Muscle of leg (tissue), 11 donors: ENCODE measurements around the gene ASS1. TPM values are rescaled to one million over a fixed set of nuclear protein-coding genes. Genes with fewer than 3 reads are reported as not detected.

Source experiments
- DNase-seq: peaks from one replicate; pipeline ENCODE4 v3.0.0; 2013
- H3K27ac ChIP-seq: one replicate; pipeline ENCODE4 v1.5.1; 2013; ENCODE audit warnings: mild to moderate bottlenecking, low read length, control low read depth
- H3K27me3 ChIP-seq: one replicate; pipeline ENCODE4 v1.6.1; 2013; ENCODE audit warnings: low read length; ENCODE audit not compliant: control insufficient read depth, insufficient read depth
- H3K36me3 ChIP-seq: one replicate; pipeline ENCODE4 v1.6.1; 2013; ENCODE audit warnings: low read length; ENCODE audit not compliant: control insufficient read depth, insufficient read depth
- H3K4me1 ChIP-seq: one replicate; pipeline ENCODE4 v1.6.1; 2013; ENCODE audit warnings: low read length; ENCODE audit not compliant: control insufficient read depth, insufficient read depth
- H3K4me3 ChIP-seq: one replicate; pipeline ENCODE4 v1.5.1; 2013; ENCODE audit warnings: low read length, control low read depth
- H3K9me3 ChIP-seq: replicated peaks from 2 replicates; pipeline ENCODE4 v1.6.1; 2013; ENCODE audit warnings: low read depth, low read length; ENCODE audit not compliant: control insufficient read depth
- WGBS: methylation state at CpG from one replicate; pipeline ENCODE4 v1.1.5; 2013; ENCODE audit warnings: missing lambda C conversion rate; ENCODE audit not compliant: insufficient coverage; 5-methylcytosine and 5-hydroxymethylcytosine counted together
- polyA plus RNA-seq, 8 donors: library from polyadenylated mRNA; unstranded; fragments of 120-200 nt; gene quantifications; one replicate each; pipeline versions ENCODE4 v1.2.1 to v1.2.3, GENCODE V29; 2013; ENCODE audit warnings: inconsistent platforms in 1 of 8, low replicate concordance in 1 of 8; ENCODE audit not compliant: insufficient read length in 8 of 8, insufficient read depth in 1 of 8
- total RNA-seq: library from RNA; stranded (reverse); fragments of 120-200 nt; gene quantifications from one replicate; pipeline ENCODE4 v1.2.4, GENCODE V29; 2013

ASS1 gene
- total and polyA plus RNA-seq, 9 donors, result 36.4 to 72.7 (median 52.9) TPM

DNA sequence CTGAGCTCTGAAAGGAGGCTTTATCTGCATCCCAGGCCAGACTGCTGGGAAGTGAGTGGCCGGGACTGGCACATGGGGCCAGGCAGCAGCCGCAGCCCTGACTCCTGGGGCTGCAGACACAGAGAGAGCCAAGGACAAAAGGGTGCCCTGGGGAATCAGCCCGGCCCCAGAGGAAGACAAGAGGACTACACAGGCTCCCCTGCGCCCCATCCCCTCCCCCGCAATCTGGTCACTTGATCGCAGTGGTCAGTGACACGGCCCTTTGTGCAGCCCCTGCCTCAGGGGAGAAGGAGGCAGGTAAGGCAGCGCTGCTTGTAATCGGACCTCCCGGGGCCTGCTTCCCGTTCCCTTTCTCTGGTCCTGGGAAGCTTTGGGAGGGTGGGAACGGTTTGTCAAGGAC lies 79.2 kb downstream of the ASS1 start:
- no peak overlapping the region for H3K4me3 ChIP-seq
- 13% methylated on average over 10 of the region's 12 CpGs for WGBS
- H3K4me1 ChIP-seq, result peaks cover 6% of the 10 kb centered on the region
- no peaks in the 10 kb centered on the region for H3K36me3 ChIP-seq
- DNase-seq, result no peak
- H3K27me3 ChIP-seq, result peaks cover 39% of the 10 kb centered on the region
- no peaks in the 10 kb centered on the region for H3K9me3 ChIP-seq
- no peak overlapping the region for H3K27ac ChIP-seq

DNA sequence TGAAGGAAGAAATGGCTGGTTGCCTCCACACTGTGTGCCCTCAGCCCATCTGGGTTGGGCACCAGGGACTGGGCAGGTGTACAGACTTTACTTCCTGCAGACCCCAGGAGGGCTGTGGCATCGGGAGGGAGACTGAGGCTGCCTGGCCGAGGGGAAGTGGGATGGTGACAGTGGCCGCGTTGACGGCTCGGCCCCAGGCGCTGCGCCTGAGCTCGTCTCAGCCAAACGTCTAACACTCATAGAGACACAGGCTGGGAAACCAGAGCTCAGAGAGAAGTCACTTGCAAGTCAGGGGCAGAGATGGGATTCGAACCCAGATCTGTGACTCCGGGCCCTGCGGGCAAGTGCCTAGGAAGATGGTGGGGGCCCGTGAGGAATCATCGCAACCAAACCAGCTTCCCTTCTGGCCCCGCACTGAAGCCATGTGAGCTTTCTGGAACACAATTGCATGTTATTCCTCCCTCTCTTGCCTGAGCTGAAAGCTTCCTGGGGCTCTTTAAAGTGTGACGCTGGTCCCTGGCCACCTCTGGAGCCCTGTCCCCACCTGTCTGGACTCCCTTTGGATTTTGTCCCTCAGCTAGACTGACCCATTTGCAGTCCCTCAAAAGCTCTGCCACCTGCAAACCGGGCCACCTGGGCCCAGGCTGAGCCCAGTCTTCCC lies 81.6 kb downstream of the ASS1 start:
- H3K9me3 ChIP-seq, result no peaks in the 10 kb centered on the region
- DNase-seq, result no peak
- H3K27ac ChIP-seq, result no peak overlapping the region
- H3K4me1 ChIP-seq, result peaks cover 11% of the 10 kb centered on the region
- H3K36me3 ChIP-seq, result no peaks in the 10 kb centered on the region
- H3K27me3 ChIP-seq, result peaks cover 43% of the 10 kb centered on the region
- 80% methylated on average over 12 of the region's 18 CpGs for WGBS
- no peak overlapping the region for H3K4me3 ChIP-seq

DNA sequence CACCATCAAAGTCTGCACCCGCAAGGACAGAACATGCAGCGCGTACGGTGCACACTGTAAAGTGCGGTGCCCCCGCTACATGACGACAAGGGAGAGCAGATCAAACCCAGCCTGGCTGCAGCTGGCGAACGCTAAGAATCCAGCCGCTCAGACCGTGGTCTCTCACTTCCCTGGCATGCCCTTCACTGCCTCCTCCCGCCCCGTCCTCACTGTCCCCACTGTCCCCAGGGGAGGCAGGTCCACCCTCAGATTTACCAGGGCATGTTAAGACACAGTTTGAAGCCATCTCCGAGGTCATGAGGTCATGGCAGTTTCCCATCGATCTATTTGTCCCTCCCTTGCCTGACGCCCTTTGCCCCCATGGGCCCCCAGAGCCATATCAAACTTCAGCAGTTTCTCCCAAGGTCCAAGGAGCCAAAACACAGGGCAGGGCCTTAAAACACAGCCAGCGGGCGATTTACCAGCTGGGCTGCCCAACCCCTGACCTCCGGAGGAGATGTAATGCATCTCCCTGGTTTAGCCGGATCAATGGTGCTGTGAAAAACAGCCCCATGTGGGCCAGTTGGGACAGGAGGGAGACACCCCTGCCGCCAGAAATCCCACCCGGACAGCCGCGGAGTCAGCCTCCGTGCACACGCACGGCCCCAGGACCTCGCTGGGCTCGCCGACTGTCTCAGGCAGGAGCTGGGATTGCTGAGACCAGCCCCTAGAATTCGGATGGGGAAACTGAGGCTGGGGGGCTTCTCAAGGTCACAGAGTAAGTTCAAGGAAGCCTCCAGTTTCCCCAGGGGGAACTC lies 82.3 kb downstream of the ASS1 start:
- no peaks in the 10 kb centered on the region for H3K9me3 ChIP-seq
- WGBS, result 58% methylated on average over 26 of the region's 31 CpGs

DNA sequence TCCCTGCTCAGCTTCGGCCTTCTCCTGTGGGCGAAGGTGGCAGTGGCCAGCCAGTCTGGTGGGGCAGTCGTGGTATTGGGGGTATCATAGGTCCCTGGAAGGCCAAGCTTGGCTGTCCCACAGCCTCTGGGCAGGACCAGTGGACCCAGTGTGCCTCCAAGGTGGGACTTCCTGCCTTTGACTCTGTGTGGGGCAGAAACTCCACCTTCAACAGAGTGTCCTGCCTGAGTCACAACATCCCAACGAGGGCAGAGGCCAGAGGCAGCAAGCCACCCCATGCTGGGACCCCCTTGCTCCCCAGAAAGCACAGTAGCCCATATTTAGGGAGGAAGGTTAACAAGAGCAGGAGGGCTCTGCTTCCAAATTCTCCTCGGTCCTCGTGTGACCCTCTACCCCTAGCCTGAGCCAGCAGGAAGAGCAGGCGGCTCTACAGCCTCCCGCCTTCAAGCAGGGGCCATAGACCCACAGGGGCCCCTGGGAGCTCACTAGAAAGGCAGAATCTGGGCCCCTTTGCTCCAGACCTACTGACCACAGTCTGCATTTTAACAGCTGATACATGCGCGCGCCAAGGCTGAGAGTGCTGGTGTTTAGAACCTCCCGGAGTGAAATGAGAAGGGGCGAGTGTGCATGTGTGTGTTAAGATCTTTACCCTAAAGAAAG lies 83.0 kb downstream of the ASS1 start:
- H3K4me1 ChIP-seq, result peaks cover 11% of the 10 kb centered on the region
- no peaks in the 10 kb centered on the region for H3K9me3 ChIP-seq
- no peak overlapping the region for H3K4me3 ChIP-seq
- no peaks in the 10 kb centered on the region for H3K36me3 ChIP-seq
- H3K27ac ChIP-seq, result no peak overlapping the region
- DNase-seq, result no peak
- 74% methylated on average over 7 of the region's 13 CpGs for WGBS
- H3K27me3 ChIP-seq, result peaks cover 47% of the 10 kb centered on the region

More for the DNA sequence above, 82.3 kb downstream of the ASS1 start:
- Histone ChIP-seq H3K36me3 (no peaks in the 10 kb centered on the region), H3K27ac (no peak overlapping the region), H3K4me3 (no peak overlapping the region), H3K4me1 (peaks cover 11% of the 10 kb centered on the region), H3K27me3 (peaks cover 43% of the 10 kb centered on the region)
- no peak for DNase-seq

DNA sequence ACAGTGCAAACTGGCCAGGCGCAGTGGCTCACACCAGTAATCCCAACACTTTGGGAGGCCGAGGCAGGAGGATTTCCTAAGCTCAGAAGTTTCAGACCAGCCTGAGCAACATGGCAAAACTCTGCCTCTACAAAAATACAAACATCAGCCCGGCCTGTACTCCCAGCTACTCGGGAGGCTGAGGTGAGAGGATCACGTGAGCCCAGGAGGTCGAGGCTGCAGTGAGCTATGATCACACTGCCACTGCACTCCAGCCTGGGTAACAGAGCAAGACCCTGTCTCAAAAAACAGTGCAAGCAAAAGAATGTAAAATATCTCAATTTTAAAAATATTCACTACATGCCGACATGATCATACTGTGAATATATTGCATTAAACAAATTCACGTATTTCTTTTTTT lies 83.9 kb downstream of the ASS1 start:
- Histone ChIP-seq H3K27me3 (peaks cover 53% of the 10 kb centered on the region), H3K4me3 (no peak overlapping the region), H3K27ac (no peak overlapping the region), H3K4me1 (peaks cover 11% of the 10 kb centered on the region), H3K36me3 (no peaks in the 10 kb centered on the region), H3K9me3 (no peaks in the 10 kb centered on the region)
- no peak for DNase-seq
- WGBS, result 83% methylated on average over 2 of the region's 8 CpGs

DNA sequence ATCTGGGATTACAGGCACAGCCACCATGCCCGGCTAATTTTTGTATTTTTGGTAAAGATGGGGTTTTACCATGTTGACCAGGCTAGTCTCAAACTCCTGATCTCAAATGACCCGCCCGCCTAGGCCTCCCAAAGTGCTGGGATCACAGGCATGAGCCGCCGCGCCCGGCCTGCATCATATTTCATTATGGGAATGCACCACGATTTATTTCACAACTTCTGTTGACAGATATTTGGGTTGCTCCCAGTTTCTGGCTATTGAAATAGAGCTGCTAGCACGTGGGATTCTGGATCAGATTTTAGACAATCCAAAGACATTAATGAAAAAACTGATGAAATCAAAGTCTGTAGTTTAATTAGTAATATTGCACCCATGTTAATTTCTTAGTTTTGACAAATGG lies 86.2 kb downstream of the ASS1 start:
- H3K27me3 ChIP-seq, result peaks cover 59% of the 10 kb centered on the region
- peak; percentile 45 for DNase-seq
- H3K4me3 ChIP-seq, result no peak overlapping the region
- no peak overlapping the region for H3K27ac ChIP-seq
- H3K4me1 ChIP-seq, result peaks cover 15% of the 10 kb centered on the region
- no peaks in the 10 kb centered on the region for H3K9me3 ChIP-seq
- 67% methylated on average over 1 of the region's 9 CpGs for WGBS
- H3K36me3 ChIP-seq, result no peaks in the 10 kb centered on the region

DNA sequence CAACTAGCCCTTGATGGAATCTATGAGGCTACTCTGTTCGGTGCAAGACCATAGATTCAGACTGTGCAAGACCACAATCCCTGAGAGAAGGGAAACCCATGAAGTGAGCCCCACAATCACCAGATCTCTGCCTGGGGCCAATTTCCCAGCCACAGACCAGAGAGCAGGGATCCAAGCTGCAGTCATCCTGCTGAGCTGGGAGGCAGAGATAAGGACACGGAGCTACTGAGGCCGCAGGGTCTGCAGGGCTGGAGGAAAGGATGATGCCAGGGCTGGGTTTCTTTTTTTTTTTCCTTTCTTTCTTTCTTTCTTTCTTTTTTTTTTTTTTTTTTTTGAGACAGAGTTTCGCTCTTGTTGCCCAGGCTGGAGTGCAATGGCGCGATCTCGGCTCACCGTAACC lies 86.9 kb downstream of the ASS1 start:
- WGBS, result no CpG with 5 or more reads among the region's 8 CpGs

DNA sequence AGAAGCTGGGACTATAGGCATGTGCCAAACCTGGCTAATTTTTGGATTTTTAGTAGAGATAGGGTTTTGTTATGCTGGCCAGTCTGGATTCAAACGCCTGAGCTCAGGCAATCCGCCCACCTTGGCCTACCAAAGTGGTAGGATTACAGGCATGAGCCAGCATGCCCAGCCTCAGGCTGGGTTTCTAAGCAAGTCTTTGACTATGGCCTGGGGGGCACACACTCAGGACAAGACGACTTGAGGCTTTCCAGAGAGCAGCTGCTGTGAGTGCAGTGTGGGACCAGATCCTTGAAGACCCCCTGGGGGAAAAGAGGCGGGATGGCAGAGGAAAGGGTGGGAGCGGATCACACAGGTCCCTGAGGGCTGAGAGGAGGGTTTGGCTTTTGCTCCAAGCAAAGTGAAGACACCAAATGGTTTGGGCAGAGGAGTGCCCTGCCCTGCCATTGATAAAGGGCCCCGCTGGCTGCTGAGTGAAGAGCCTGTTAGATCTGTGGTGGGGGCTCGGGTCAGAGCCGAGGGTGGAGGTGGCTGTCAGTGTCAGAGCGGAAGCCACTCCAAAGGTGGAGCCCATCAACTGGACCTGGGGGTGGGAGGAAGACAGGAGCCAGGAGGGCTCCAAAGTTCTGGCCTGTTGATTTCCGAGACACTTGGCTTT lies 87.8 kb downstream of the ASS1 start:
- Histone ChIP-seq H3K27ac (no peak overlapping the region), H3K27me3 (peaks cover 59% of the 10 kb centered on the region), H3K36me3 (no peaks in the 10 kb centered on the region), H3K4me3 (no peak overlapping the region), H3K9me3 (no peaks in the 10 kb centered on the region), H3K4me1 (peaks cover 9% of the 10 kb centered on the region)
- DNase-seq, result no peak
- 68% methylated on average over 5 of the region's 10 CpGs for WGBS

More for the DNA sequence above, 86.9 kb downstream of the ASS1 start:
- Histone ChIP-seq H3K4me3 (no peak overlapping the region), H3K9me3 (no peaks in the 10 kb centered on the region), H3K4me1 (peaks cover 15% of the 10 kb centered on the region), H3K27me3 (peaks cover 59% of the 10 kb centered on the region), H3K27ac (no peak overlapping the region), H3K36me3 (no peaks in the 10 kb centered on the region)
- no peak for DNase-seq

DNA sequence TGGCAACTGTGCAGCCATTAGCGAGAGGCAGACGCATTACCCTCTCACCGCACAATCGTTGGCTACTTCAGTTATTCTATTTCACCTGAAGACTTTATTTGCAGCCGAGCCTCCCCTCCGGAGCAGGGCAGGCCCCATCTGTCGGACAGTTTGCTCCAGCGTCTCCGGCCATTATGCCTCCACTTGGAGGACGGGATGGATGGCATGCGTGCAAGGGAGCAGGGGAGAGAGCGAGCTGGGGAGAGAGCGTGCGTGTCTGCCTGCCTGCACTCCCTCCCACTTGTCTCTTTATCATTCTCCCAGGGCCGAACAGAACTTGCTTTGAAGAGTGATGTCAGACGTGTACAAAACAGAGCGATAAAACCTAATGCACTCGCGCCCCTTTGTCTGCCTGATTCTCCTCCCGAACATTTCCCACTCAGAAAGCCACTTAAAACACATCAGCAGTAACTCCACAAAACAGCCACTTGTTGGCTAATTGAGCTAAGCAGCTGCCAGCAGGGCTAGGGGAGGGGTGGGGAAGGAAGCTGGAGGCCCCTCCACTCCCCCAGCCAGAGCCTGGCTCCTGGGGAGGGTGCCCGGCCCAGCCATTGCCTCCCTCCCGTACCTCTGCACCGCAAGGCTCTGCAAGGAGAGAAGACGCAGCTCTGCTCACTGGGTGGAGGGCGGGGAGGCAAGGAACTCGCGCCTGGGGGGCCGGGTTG lies 91.2 kb downstream of the ASS1 start:
- DNase-seq, result peak; percentile 20
- Histone ChIP-seq H3K9me3 (no peaks in the 10 kb centered on the region), H3K36me3 (no peaks in the 10 kb centered on the region), H3K4me1 (peaks cover 4% of the 10 kb centered on the region), H3K27me3 (peaks cover 77% of the 10 kb centered on the region), H3K4me3 (no peak overlapping the region), H3K27ac (no peak overlapping the region)
- 21% methylated on average over 13 of the region's 28 CpGs for WGBS
